ENCODE data around the gene P3H2.

P3H2 gene

DNA sequence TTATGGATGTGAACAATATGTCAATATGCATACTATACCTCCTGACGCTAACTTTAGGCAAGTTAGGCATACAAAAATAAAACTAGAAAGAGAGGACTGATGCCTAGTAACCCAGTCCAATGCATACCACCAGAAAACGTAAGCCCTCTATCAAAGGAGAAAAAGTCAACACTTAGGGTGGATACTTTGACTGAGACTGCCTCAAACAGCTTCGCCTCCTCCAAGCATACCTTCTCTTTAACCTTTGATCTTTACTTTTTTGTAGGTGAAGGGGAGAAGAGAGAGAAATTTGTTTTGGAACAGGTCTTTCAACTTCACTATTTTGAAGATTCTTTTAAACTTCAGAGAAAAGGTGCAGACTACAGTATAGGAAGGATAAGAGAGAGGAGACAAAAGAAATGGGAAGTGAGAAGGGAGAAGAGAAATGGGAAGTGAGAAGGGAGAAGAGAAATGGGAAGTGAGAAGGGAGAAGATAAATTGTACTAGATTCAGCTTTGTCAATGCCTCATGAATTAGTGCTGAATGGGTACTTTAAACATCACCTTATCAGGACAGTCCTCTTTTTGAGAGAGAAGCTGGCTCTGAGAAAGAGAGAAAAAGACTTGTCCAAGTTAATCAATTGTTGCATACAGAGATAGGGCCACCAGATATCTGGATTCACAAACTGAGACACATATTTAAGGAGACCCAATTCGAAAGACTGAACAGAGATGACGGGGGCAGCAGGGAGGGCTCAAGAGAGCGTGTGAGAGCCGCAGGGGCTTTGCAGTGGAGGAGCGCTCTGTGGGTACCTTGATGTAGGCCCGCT, 1.0 kb downstream of the P3H2 start:
- H4K20me1 ChIP-seq (ENCODE audit: insufficient read depth, low read length, poor library complexity, severe bottlenecking): no peaks in the 10 kb centered on the region
- no peaks in the 10 kb centered on the region for H3F3A ChIP-seq (ENCODE audit: low read depth)
- H3K9ac ChIP-seq (ENCODE audit: low read depth, low read length, poor library complexity, severe bottlenecking): no peak overlapping the region
- H3K9me2 ChIP-seq (replicated peaks; ENCODE audit: low read depth, low read length): no peaks in the 10 kb centered on the region
- no peaks in the 10 kb centered on the region for H3K4me1 ChIP-seq (ENCODE audit: insufficient read depth, low read length, poor library complexity, severe bottlenecking)
- H3K4me3 ChIP-seq (ENCODE audit: low read length, poor library complexity, severe bottlenecking): no peak overlapping the region
- no peak overlapping the region for H2AFZ ChIP-seq (ENCODE audit: low read length)
- H3K9me3 ChIP-seq (ENCODE audit: insufficient read depth, low read depth, low read length): no peaks in the 10 kb centered on the region
- no peaks in the 10 kb centered on the region for H3K27me3 ChIP-seq (ENCODE audit: insufficient read depth, low read length, poor library complexity, severe bottlenecking)
- no peak overlapping the region for H3K4me2 ChIP-seq (ENCODE audit: low read depth, low read length, poor library complexity, severe bottlenecking)
- no peaks in the 10 kb centered on the region for H3K36me3 ChIP-seq (ENCODE audit: insufficient read depth, low read length)
- H3K79me2 ChIP-seq (ENCODE audit: insufficient read depth, low read length): no peaks in the 10 kb centered on the region
- TF ChIP-seq, protein P1, sequence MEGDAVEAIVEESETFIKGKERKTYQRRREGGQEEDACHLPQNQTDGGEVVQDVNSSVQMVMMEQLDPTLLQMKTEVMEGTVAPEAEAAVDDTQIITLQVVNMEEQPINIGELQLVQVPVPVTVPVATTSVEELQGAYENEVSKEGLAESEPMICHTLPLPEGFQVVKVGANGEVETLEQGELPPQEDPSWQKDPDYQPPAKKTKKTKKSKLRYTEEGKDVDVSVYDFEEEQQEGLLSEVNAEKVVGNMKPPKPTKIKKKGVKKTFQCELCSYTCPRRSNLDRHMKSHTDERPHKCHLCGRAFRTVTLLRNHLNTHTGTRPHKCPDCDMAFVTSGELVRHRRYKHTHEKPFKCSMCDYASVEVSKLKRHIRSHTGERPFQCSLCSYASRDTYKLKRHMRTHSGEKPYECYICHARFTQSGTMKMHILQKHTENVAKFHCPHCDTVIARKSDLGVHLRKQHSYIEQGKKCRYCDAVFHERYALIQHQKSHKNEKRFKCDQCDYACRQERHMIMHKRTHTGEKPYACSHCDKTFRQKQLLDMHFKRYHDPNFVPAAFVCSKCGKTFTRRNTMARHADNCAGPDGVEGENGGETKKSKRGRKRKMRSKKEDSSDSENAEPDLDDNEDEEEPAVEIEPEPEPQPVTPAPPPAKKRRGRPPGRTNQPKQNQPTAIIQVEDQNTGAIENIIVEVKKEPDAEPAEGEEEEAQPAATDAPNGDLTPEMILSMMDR (conservative IDR thresholded peaks at IDR 0.05; ENCODE audit: low read length): no peak
- TF ChIP-seq EZH2phosphoT487 (IDR thresholded peaks at IDR 0.05; ENCODE audit: borderline replicate concordance): no peak

DNA sequence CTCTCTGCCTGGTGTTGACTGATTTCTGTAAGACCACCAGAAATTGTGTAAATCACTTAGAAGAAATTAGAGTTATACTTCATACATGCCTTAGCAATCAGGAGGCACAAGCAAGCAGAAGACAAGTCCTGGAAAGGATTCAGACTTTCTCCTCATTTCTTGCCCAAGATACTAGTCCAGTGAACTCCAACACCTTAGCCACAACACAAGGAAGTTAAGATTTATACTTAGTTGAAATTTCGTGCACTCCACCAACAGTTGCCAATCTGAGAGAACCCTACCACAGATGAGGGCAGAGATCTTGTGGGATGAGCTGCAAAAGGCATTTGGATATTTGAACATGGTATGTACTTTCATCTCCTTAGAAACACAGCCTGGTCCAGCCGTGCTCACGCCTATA, 2.3 kb downstream of the P3H2 start:
- Histone ChIP-seq H3K9me3 (ENCODE audit: insufficient read depth, low read depth, low read length) (no peaks in the 10 kb centered on the region), H3K4me2 (ENCODE audit: low read depth, low read length, poor library complexity, severe bottlenecking) (no peak overlapping the region), H3K27me3 (ENCODE audit: insufficient read depth, low read length, poor library complexity, severe bottlenecking) (no peaks in the 10 kb centered on the region), H4K20me1 (ENCODE audit: insufficient read depth, low read length, poor library complexity, severe bottlenecking) (no peaks in the 10 kb centered on the region), H3K4me3 (ENCODE audit: low read length, poor library complexity, severe bottlenecking) (no peak overlapping the region), H3F3A (ENCODE audit: low read depth) (no peaks in the 10 kb centered on the region), H3K79me2 (ENCODE audit: insufficient read depth, low read length) (no peaks in the 10 kb centered on the region), H3K4me1 (ENCODE audit: insufficient read depth, low read length, poor library complexity, severe bottlenecking) (no peaks in the 10 kb centered on the region), H2AFZ (ENCODE audit: low read length) (no peak overlapping the region), H3K9me2 (replicated peaks; ENCODE audit: low read depth, low read length) (no peaks in the 10 kb centered on the region), H3K9ac (ENCODE audit: low read depth, low read length, poor library complexity, severe bottlenecking) (no peak overlapping the region), H3K36me3 (ENCODE audit: insufficient read depth, low read length) (no peaks in the 10 kb centered on the region)
- TF ChIP-seq EZH2phosphoT487 (IDR thresholded peaks at IDR 0.05; ENCODE audit: borderline replicate concordance): no peak
- TF ChIP-seq, protein P1 (conservative IDR thresholded peaks at IDR 0.05; ENCODE audit: low read length): no peak

DNA sequence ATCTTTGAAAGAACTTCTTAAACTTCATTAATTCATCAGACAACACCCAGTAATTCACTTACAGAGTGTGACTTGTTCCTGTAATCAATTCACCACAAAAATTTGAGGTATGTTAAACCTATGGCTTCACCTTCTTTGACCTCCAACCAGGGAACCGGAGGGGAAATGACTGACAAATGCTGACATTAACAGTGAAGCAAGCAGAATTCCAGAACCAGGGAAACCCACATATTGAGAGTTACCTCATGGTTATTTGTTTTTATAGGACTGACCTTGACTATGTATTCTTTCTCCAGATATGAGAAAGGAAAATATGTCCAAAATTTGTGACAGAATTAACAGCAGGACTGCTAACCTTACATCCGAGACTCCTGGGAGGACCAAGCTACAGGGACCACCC, 2.7 kb downstream of the P3H2 start:
- Histone ChIP-seq H3K4me3 (ENCODE audit: low read length, poor library complexity, severe bottlenecking) (no peak overlapping the region), H2AFZ (ENCODE audit: low read length) (no peak overlapping the region), H3K36me3 (ENCODE audit: insufficient read depth, low read length) (no peaks in the 10 kb centered on the region), H3K9me2 (replicated peaks; ENCODE audit: low read depth, low read length) (no peaks in the 10 kb centered on the region), H3K9me3 (ENCODE audit: insufficient read depth, low read depth, low read length) (no peaks in the 10 kb centered on the region), H4K20me1 (ENCODE audit: insufficient read depth, low read length, poor library complexity, severe bottlenecking) (no peaks in the 10 kb centered on the region), H3K79me2 (ENCODE audit: insufficient read depth, low read length) (no peaks in the 10 kb centered on the region), H3K4me1 (ENCODE audit: insufficient read depth, low read length, poor library complexity, severe bottlenecking) (no peaks in the 10 kb centered on the region), H3K27me3 (ENCODE audit: insufficient read depth, low read length, poor library complexity, severe bottlenecking) (no peaks in the 10 kb centered on the region), H3K4me2 (ENCODE audit: low read depth, low read length, poor library complexity, severe bottlenecking) (no peak overlapping the region), H3F3A (ENCODE audit: low read depth) (no peaks in the 10 kb centered on the region), H3K9ac (ENCODE audit: low read depth, low read length, poor library complexity, severe bottlenecking) (no peak overlapping the region)
- TF ChIP-seq EZH2phosphoT487 (IDR thresholded peaks at IDR 0.05; ENCODE audit: borderline replicate concordance): no peak
- TF ChIP-seq, protein P1 (conservative IDR thresholded peaks at IDR 0.05; ENCODE audit: low read length): no peak
